ENCODE data around the gene PTCD3.

GRCh38 chr2:86074256-86074655 is 31.8 kb upstream of the PTCD3 start:
- TF ChIP-seq, protein P1, sequence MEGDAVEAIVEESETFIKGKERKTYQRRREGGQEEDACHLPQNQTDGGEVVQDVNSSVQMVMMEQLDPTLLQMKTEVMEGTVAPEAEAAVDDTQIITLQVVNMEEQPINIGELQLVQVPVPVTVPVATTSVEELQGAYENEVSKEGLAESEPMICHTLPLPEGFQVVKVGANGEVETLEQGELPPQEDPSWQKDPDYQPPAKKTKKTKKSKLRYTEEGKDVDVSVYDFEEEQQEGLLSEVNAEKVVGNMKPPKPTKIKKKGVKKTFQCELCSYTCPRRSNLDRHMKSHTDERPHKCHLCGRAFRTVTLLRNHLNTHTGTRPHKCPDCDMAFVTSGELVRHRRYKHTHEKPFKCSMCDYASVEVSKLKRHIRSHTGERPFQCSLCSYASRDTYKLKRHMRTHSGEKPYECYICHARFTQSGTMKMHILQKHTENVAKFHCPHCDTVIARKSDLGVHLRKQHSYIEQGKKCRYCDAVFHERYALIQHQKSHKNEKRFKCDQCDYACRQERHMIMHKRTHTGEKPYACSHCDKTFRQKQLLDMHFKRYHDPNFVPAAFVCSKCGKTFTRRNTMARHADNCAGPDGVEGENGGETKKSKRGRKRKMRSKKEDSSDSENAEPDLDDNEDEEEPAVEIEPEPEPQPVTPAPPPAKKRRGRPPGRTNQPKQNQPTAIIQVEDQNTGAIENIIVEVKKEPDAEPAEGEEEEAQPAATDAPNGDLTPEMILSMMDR (IDR thresholded peaks at IDR 0.05) = no peak
- TF ChIP-seq POLR2A (IDR thresholded peaks at IDR 0.05) = no peak
- TF ChIP-seq POLR2AphosphoS5 (IDR thresholded peaks at IDR 0.05) = no peak

All from breast epithelium (tissue), 3 donors.